Tibial nerve (tissue), 3 donors: Measurements from ENCODE around the gene SDCBP2.

Source experiments
- EP300 ChIP-seq, 2 donors: sonication (generic); formaldehyde crosslinking; IDR thresholded peaks; one replicate each; pipeline ENCODE4 v1.6.1; 2017; ENCODE audit warnings: antibody characterized with exemption in 2 of 2, mild to moderate bottlenecking in 1 of 2
- POLR2A ChIP-seq, 2 donors: fragments of 450-650 bp; IDR thresholded peaks; one replicate each; pipeline ENCODE4 v1.6.1; 2017; ENCODE audit warnings: antibody characterized with exemption in 2 of 2, mild to moderate bottlenecking in 2 of 2, moderate library complexity in 2 of 2

DNA sequence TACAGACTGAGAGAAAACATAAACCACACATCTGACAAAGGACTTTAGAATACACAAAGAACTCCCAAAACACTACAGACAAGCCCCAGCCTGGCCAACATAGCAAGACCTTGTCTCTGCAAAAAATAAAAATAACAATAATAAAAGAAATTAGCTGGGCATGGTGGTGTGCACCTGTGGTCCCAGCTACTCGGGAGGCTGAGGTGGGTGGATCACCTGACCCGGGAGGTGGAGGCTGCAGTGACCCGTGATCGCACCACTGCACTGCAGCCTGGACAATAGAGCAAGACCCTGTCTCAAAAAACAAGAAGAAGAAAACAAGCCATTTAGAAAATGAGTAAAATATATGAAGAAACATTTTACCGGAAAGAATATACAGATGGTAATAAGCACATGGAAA lies 13.1 kb downstream of the SDCBP2 start:
- TF ChIP-seq EP300 (IDR thresholded peaks at IDR 0.05) (no peak), POLR2A (IDR thresholded peaks at IDR 0.05) (no peak)
